Body of pancreas (tissue), 4 donors: ENCODE data around the gene NFIA. TPM values are rescaled to one million over a fixed set of nuclear protein-coding genes. Genes with fewer than 3 reads are reported as not detected.

Source experiments
- ATAC-seq: fragments of 150-250 bp; one replicate; pipeline ENCODE4 v1.9.1; 2016
- DNase-seq, 4 donors: peaks; one replicate each; pipeline ENCODE4 v3.0.0-alpha.2; 2019
- H3K27ac ChIP-seq, 4 donors: fragments of 200-600 bp; sonication (generic); 1 replicate in 3 of 4; 2 replicates in 1 of 4; pipeline versions ENCODE4 v1.5.1 to v1.6.1; 2016 to 2019; ENCODE audit warnings: mild to moderate bottlenecking in 1 of 4, mixed read lengths in 1 of 4, moderate library complexity in 1 of 4
- H3K27me3 ChIP-seq, 2 donors: fragments of 200-600 bp; sonication (generic); one replicate each; pipeline ENCODE4 v1.6.0; 2016; ENCODE audit warnings: mild to moderate bottlenecking in 1 of 2
- H3K36me3 ChIP-seq, 2 donors: fragments of 200-600 bp; sonication (generic); replicated peaks in 1 of 2; 2 replicates each; pipeline ENCODE4 v1.5.1; 2016; ENCODE audit warnings: low read depth in 2 of 2; ENCODE audit not compliant: insufficient read depth in 1 of 2
- H3K4me1 ChIP-seq: fragments of 200-600 bp; sonication (generic); one replicate; pipeline ENCODE4 v1.6.0; 2016
- H3K4me3 ChIP-seq, 2 donors: fragments of 200-600 bp; sonication (generic); 1 replicate in 1 of 2; 2 replicates in 1 of 2; pipeline ENCODE4 v1.5.1; 2016 to 2019
- H3K9me3 ChIP-seq, 3 donors: fragments of 200-600 bp; sonication (generic); 1 replicate in 2 of 3; 2 replicates in 1 of 3; pipeline ENCODE4 v1.5.1; 2016
- CTCF ChIP-seq, 7 experiments: fragments of 450-650 bp in 4 of 7; fragments of 200-600 bp in 3 of 7; sonication (generic) in 3 of 7; IDR thresholded peaks; one replicate each; pipeline ENCODE4 v1.5.1; 2016 to 2019; ENCODE audit warnings: antibody characterized with exemption in 7 of 7
- POLR2A ChIP-seq, 3 donors: fragments of 450-650 bp; IDR thresholded peaks; one replicate each; pipeline ENCODE4 v1.6.1; 2016; ENCODE audit warnings: antibody characterized with exemption in 3 of 3, mild to moderate bottlenecking in 2 of 3
- WGBS, 2 donors: methylation state at CpG; one replicate each; pipeline ENCODE4 v1.1.5; 2017; 5-methylcytosine and 5-hydroxymethylcytosine counted together
- intact Hi-C: fragments of 100-400 bp; cut with DNase I; formaldehyde crosslinking; loops from one replicate; pipeline ENCODE4 v1.15.1; 2023
- total RNA-seq, 2 donors: library from RNA; depleted of rRNA; stranded (reverse); fragments of >200 nt; gene quantifications; one replicate each; pipeline ENCODE4 v1.1.0, GENCODE V29; 2016

The NFIA gene
- total RNA-seq, 2 donors from 2014 or later: 21.5 to 32.3 TPM

GRCh38 chr1:61080413-61081143 is 1.8 kb upstream of the NFIA start:
- peak overlapping the region; percentile 36 to 91 (median 88) for H3K27ac ChIP-seq
- no peak for ATAC-seq
- WGBS, 2 donors: 9 to 12% methylated on average over 7 of the region's 7 CpGs

GRCh38 chr1:61081144-61081685 is 1.1 kb upstream of the NFIA start:
- Histone ChIP-seq H3K27me3 (no peaks in the 10 kb centered on the region), H3K4me3 (peak overlapping the region; percentile 21 to 46), H3K9me3 (no peaks in the 10 kb centered on the region), H3K36me3 (no peaks in the 10 kb centered on the region), H3K4me1 (peaks cover 61% of the 10 kb centered on the region), H3K27ac (peak overlapping the region; percentile 82 to 91 (median 88))
- ATAC-seq (no peak), DNase-seq (no peak)
- 1 to 4% methylated on average over 8 of the region's 8 CpGs for WGBS, 2 donors
- intact Hi-C loops: no loop called here
- TF ChIP-seq POLR2A (IDR thresholded peaks at IDR 0.05) (no peak), CTCF (IDR thresholded peaks at IDR 0.05) (no peak)

More at GRCh38 chr1:61080413-61081143, 1.8 kb upstream of the NFIA start:
- no peaks in the 10 kb centered on the region for H3K9me3 ChIP-seq
- TF ChIP-seq POLR2A (IDR thresholded peaks at IDR 0.05) (no peak), CTCF (IDR thresholded peaks at IDR 0.05) (no peak)
- no peak for DNase-seq
- no peaks in the 10 kb centered on the region for H3K27me3 ChIP-seq
- H3K4me3 ChIP-seq: no peak overlapping the region
- H3K4me1 ChIP-seq: peaks cover 62% of the 10 kb centered on the region
- no peaks in the 10 kb centered on the region for H3K36me3 ChIP-seq
- intact Hi-C loops: no loop called here

- Histone ChIP-seq H3K27ac (peak overlapping the region; percentile 82 to 91 (median 88)), H3K4me3 (peak overlapping the region; percentile 21 to 46), H3K9me3 (no peaks in the 10 kb centered on the region), H3K27me3 (no peaks in the 10 kb centered on the region), H3K4me1 (peaks cover 58% of the 10 kb centered on the region), H3K36me3 (no peaks in the 10 kb centered on the region)
- ATAC-seq (no peak), DNase-seq (peak; percentile 38 to 64 (median 44))
- WGBS, 2 donors: 0 to 1% methylated on average over 11 to 35 of the region's 41 CpGs
- TF ChIP-seq CTCF (IDR thresholded peaks at IDR 0.05) (no peak), POLR2A (IDR thresholded peaks at IDR 0.05) (peak in 1 of 3 donors; percentile 13)
- intact Hi-C loops: no loop called here
Measured at GRCh38 chr1:61081686-61082310, 563 bp upstream of the NFIA start.

- ATAC-seq: peak; percentile 36
- WGBS, 2 donors: 0% methylated on average over 20 to 93 of the region's 105 CpGs
- H3K4me3 ChIP-seq: peak overlapping the region; percentile 43 to 72
- H3K27ac ChIP-seq: peak overlapping the region; percentile 82 to 91 (median 88)
- intact Hi-C loops: no loop called here
- H3K27me3 ChIP-seq: no peaks in the 10 kb centered on the region
- TF ChIP-seq POLR2A (IDR thresholded peaks at IDR 0.05) (no peak), CTCF (IDR thresholded peaks at IDR 0.05) (no peak)
- DNase-seq: peak in 3 of 4 donors; percentile 17 to 51 (median 36)
- peaks cover 66% of the 10 kb centered on the region for H3K4me1 ChIP-seq
- H3K36me3 ChIP-seq: no peaks in the 10 kb centered on the region
- H3K9me3 ChIP-seq: no peaks in the 10 kb centered on the region
Measured at GRCh38 chr1:61083013-61083806, 849 bp downstream of the NFIA start.
